Measurements from ENCODE around the gene PCNX1. TPM values are rescaled to one million over a fixed set of nuclear protein-coding genes. Genes with fewer than 3 reads are reported as not detected.

Gene PCNX1
- total and polyA plus RNA-seq, 2 of the 4 experiments (the other 2 are of a cell fraction) = 15.0 to 43.7 TPM

DNA sequence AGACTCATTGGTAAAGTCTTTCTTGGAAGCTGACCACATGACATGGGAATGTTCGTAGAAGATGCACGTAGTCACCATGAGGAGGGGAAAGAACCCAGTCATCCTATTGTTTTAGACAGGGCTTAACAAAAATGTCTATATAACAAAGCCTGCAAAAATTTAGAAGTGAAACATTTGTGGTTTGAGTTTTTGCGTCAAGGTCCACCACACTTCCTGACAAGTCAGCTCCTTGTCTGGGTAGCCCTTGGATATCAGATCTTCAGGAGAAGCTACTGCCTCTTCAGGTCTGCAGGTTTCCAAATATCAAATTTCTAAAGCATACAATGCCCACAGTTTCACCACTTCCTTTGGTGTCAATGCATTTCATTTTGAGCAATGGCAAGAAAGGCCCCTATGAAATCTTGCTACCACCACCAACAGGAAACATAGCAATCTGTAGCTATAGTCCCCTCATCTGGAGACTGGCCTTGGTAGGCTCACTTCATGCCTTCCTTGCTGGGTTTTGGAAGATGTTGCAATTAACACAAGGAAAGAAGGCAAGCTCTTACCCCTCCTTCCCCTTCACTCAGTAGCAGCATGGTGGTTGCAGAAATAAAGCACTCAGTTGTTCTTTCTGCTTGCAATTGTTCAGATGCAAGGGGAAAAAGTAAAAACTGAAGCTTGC, 235.2 kb downstream of the PCNX1 start:
- Histone ChIP-seq H3K36me3 (ENCODE audit: control insufficient read depth, insufficient read depth, low read length) (no peaks in the 10 kb centered on the region), H2BK15ac (ENCODE audit: low read depth, low read length) (peak overlapping the region; percentile 88; the same call in 2 of the 3 replicates), H3K56ac (ENCODE audit: extremely low read depth, insufficient read depth, low read length) (peak overlapping the region; percentile 87), H2BK20ac (ENCODE audit: low read depth, low read length) (peak overlapping the region; percentile 98), H3K9me3 (ENCODE audit: control insufficient read depth, insufficient read depth, low read length) (no peaks in the 10 kb centered on the region), H3K79me1 (ENCODE audit: low read depth in 1 of 2, low read length in 2 of 2) (peaks cover 0 to 6% of the 10 kb centered on the region in 2 experiments; a peak in 3 of 4 replicates), H3K4me1 (ENCODE audit: control insufficient read depth, insufficient read depth, low read length) (peaks cover 18% of the 10 kb centered on the region), H4K8ac (ENCODE audit: low read depth in 2 of 2, low read length in 2 of 2) (peak overlapping the region; percentile 63 to 94), H2BK120ac (ENCODE audit: low read depth, low read length) (peak overlapping the region; percentile 96), H2BK5ac (ENCODE audit: low read depth, low read length, poor library complexity, severe bottlenecking) (peak overlapping the region; percentile 100), H2AK9ac (replicated peaks; ENCODE audit: low read depth, low read length, poor library complexity) (peak overlapping the region; percentile 16), H3K4ac (ENCODE audit: low read depth, low read length) (peak overlapping the region; percentile 98), H4K5ac (ENCODE audit: low read depth, low read length) (peak overlapping the region; percentile 82), H3K4me2 (ENCODE audit: low read depth, low read length) (peak overlapping the region; percentile 29; the same call in 1 of the 2 replicates), H3K18ac (ENCODE audit: low read depth, low read length) (peak overlapping the region; percentile 43), H3K14ac (replicated peaks; ENCODE audit: low read depth, low read length) (peak overlapping the region; percentile 94), H3K4me3 (ENCODE audit: insufficient read depth, low read depth, low read length) (no peak overlapping the region), H3K9ac (ENCODE audit: low read depth, low read length) (peak overlapping the region; percentile 15; the same call in 1 of the 2 replicates), H3K9me1 (ENCODE audit: insufficient read depth, low read length) (peaks cover 22% of the 10 kb centered on the region), H3K27ac (ENCODE audit: insufficient read depth, low read length) (peak overlapping the region; percentile 80), H4K91ac (ENCODE audit: insufficient read depth, low read depth, low read length) (peak overlapping the region; percentile 98), H2AFZ (replicated peaks; ENCODE audit: low read length, poor library complexity) (peak overlapping the region; percentile 67), H3K27me3 (ENCODE audit: control insufficient read depth, insufficient read depth, low read length) (no peaks in the 10 kb centered on the region), H2AK5ac (ENCODE audit: low read depth, low read length) (peak overlapping the region; percentile 92), H4K20me1 (ENCODE audit: insufficient read depth, low read length) (0 out of 2 replicates have a peak, but pooled peaks cover 3% of the 10 kb centered on the region), H3K23ac (ENCODE audit: low read depth, low read length) (peak overlapping the region; percentile 93)
- ChIA-PET CTCF (interaction anchor here (0.5 to 1.7 kb wide), 8 partner anchors 18 to 611 kb away, joined by 3 to 7 read pairs (median 4); no protein-coding TSS in a partner anchor), POLR2A (ENCODE audit: unreplicated experiment) (interaction anchor here (0.6 to 0.7 kb wide), 2 partner anchors 354 to 1443 kb away, joined by 4 to 8 read pairs; no protein-coding TSS in a partner anchor)
- intact Hi-C loops (cut with micrococcal nuclease) = loop anchor here (1.0 kb wide), 1 partner anchor 179 kb away; no protein-coding TSS in a partner anchor
- no TSS peak for BruUV-seq (replicated peaks)
- DNase-seq = peak; percentile 98
- no CpG with 5 or more reads among the region's 3 CpGs for WGBS, 2 experiments (ENCODE audit: extremely low coverage in 2 of 2, insufficient read length in 1 of 2)
- dilution Hi-C loops (cut with HindIII; ENCODE audit: low sequenced_read_pairs, unreplicated experiment) = no loop called here
- peak; percentile 60; the same call in 1 of the 2 replicates for ATAC-seq (ENCODE audit: low read depth)
- in situ Hi-C loops (cut with MboI; ENCODE audit: low sequenced_read_pairs) = loop anchor here (10.0 kb wide), 1 partner anchor 172 kb away; no protein-coding TSS in a partner anchor
- TF ChIP-seq FOS (IDR thresholded peaks at IDR 0.05; ENCODE audit: low read depth, low read length) = peak; percentile 75
- peak; percentile 15; the same call in 1 of the 2 replicates for TF ChIP-seq RAD21 (IDR thresholded peaks at IDR 0.05; ENCODE audit: low read length)
- peak; percentile 53; the same call in 1 of the 2 replicates for TF ChIP-seq MAFK (IDR thresholded peaks at IDR 0.05; ENCODE audit: low read depth, low read length)
- TF ChIP-seq MAZ (IDR thresholded peaks at IDR 0.05; ENCODE audit: borderline replicate concordance, low read depth, low read length) = no peak
- no peak for TF ChIP-seq MXI1 (IDR thresholded peaks at IDR 0.05; ENCODE audit: borderline replicate concordance, low read depth, low read length)
- TF ChIP-seq NFE2L2 (IDR thresholded peaks at IDR 0.05; ENCODE audit: low read depth, low read length) = peak; percentile 88
- TF ChIP-seq, protein P1, sequence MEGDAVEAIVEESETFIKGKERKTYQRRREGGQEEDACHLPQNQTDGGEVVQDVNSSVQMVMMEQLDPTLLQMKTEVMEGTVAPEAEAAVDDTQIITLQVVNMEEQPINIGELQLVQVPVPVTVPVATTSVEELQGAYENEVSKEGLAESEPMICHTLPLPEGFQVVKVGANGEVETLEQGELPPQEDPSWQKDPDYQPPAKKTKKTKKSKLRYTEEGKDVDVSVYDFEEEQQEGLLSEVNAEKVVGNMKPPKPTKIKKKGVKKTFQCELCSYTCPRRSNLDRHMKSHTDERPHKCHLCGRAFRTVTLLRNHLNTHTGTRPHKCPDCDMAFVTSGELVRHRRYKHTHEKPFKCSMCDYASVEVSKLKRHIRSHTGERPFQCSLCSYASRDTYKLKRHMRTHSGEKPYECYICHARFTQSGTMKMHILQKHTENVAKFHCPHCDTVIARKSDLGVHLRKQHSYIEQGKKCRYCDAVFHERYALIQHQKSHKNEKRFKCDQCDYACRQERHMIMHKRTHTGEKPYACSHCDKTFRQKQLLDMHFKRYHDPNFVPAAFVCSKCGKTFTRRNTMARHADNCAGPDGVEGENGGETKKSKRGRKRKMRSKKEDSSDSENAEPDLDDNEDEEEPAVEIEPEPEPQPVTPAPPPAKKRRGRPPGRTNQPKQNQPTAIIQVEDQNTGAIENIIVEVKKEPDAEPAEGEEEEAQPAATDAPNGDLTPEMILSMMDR (conservative IDR thresholded peaks at IDR 0.05; ENCODE audit: low read depth, low read length) = no peak
- no peak for TF ChIP-seq POLR2A (IDR thresholded peaks at IDR 0.05; ENCODE audit: low read depth, low read length)
- TF ChIP-seq CEBPB (IDR thresholded peaks at IDR 0.05; ENCODE audit: low read depth, low read length) = peak; percentile 79; the same call in 1 of the 2 replicates
- TF ChIP-seq CHD1 (IDR thresholded peaks at IDR 0.05; ENCODE audit: low read depth, low read length) = no peak
- TF ChIP-seq, protein P2, sequence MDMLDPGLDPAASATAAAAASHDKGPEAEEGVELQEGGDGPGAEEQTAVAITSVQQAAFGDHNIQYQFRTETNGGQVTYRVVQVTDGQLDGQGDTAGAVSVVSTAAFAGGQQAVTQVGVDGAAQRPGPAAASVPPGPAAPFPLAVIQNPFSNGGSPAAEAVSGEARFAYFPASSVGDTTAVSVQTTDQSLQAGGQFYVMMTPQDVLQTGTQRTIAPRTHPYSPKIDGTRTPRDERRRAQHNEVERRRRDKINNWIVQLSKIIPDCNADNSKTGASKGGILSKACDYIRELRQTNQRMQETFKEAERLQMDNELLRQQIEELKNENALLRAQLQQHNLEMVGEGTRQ (IDR thresholded peaks at IDR 0.05; ENCODE audit: low read depth, low read length) = peak; percentile 67
- no peak for TF ChIP-seq RFX5 (IDR thresholded peaks at IDR 0.05; ENCODE audit: low read depth, low read length)
- TF ChIP-seq BHLHE40 (IDR thresholded peaks at IDR 0.05; ENCODE audit: low read depth, low read length) = peak; percentile 58; the same call in 1 of the 2 replicates
- peak; percentile 20; the same call in 1 of the 2 replicates for TF ChIP-seq SMC3 (IDR thresholded peaks at IDR 0.05; ENCODE audit: low read depth, low read length)
